Spinal cord (tissue), 10 donors: ENCODE results near the gene TAL1. TPM values are rescaled to one million over a fixed set of nuclear protein-coding genes. Genes with fewer than 3 reads are reported as not detected.

Experiments
- DNase-seq, 6 donors: peaks; one replicate each; pipeline versions ENCODE4 v3.0.0 to v3.0.0-alpha.2; 2013 to 2015; ENCODE audit warnings: low spot score in 6 of 6, low read depth in 4 of 6
- H3K27ac ChIP-seq: one replicate; pipeline ENCODE4 v1.5.1; 2013; ENCODE audit warnings: low read depth, low read length, control low read depth
- H3K27me3 ChIP-seq: one replicate; pipeline ENCODE4 v1.6.1; 2013; ENCODE audit warnings: low read length; ENCODE audit not compliant: control insufficient read depth, insufficient read depth
- H3K36me3 ChIP-seq: one replicate; pipeline ENCODE4 v1.6.1; 2013; ENCODE audit warnings: low read length; ENCODE audit not compliant: control insufficient read depth, insufficient read depth
- H3K4me1 ChIP-seq: one replicate; pipeline ENCODE4 v1.6.1; 2013; ENCODE audit warnings: low read length; ENCODE audit not compliant: control insufficient read depth, insufficient read depth
- H3K4me3 ChIP-seq: one replicate; pipeline ENCODE4 v1.5.1; 2013; ENCODE audit warnings: low read depth, low read length, control low read depth
- H3K9me3 ChIP-seq: one replicate; pipeline ENCODE4 v1.6.1; 2013; ENCODE audit warnings: low read length; ENCODE audit not compliant: control insufficient read depth, insufficient read depth
- WGBS: methylation state at CpG from one replicate; pipeline ENCODE4 v1.1.5; 2013; ENCODE audit warnings: missing lambda C conversion rate; ENCODE audit not compliant: insufficient coverage; 5-methylcytosine and 5-hydroxymethylcytosine counted together
- polyA plus RNA-seq, 2 donors: library from polyadenylated mRNA; unstranded; fragments of 120-200 nt; gene quantifications; one replicate each; pipeline ENCODE4 v1.2.1, GENCODE V29; 2013; ENCODE audit not compliant: insufficient read length in 2 of 2
- total RNA-seq, 2 donors: library from RNA; depleted of rRNA in 1 of 2; stranded (reverse); fragments of 120-200 nt in 1 of 2; fragments of >200 nt in 1 of 2; gene quantifications; one replicate each; pipeline versions ENCODE4 v1.2.3 to v1.2.4, GENCODE V29; 2013 to 2014
- donor health status: healthy.

Gene TAL1
- total and polyA plus RNA-seq, 4 donors, result 5.6 to 8.7 (median 7.2) TPM

GRCh38 chr1:47178020-47178419, 54.0 kb downstream of the TAL1 start:
- Histone ChIP-seq H3K27me3 (peaks cover 27% of the 10 kb centered on the region), H3K27ac (no peak overlapping the region), H3K4me1 (peaks cover 23% of the 10 kb centered on the region), H3K4me3 (no peak overlapping the region), H3K9me3 (no peaks in the 10 kb centered on the region), H3K36me3 (no peaks in the 10 kb centered on the region)
- 67% methylated on average over 1 of the region's 6 CpGs for WGBS
- no peak for DNase-seq

GRCh38 chr1:47175227-47175934, 56.6 kb downstream of the TAL1 start:
- H3K9me3 ChIP-seq, result no peaks in the 10 kb centered on the region
- peak in 4 of 6 donors; percentile 48 to 92 (median 73) for DNase-seq
- H3K4me1 ChIP-seq, result peaks cover 17% of the 10 kb centered on the region
- no peak overlapping the region for H3K27ac ChIP-seq
- H3K27me3 ChIP-seq, result peaks cover 14% of the 10 kb centered on the region
- H3K4me3 ChIP-seq, result no peak overlapping the region
- WGBS, result 25% methylated on average over 9 of the region's 11 CpGs
- no peaks in the 10 kb centered on the region for H3K36me3 ChIP-seq

GRCh38 chr1:47174656-47175020, 57.4 kb downstream of the TAL1 start:
- peaks cover 12% of the 10 kb centered on the region for H3K4me1 ChIP-seq
- no peak for DNase-seq
- no peak overlapping the region for H3K27ac ChIP-seq
- H3K27me3 ChIP-seq, result peaks cover 10% of the 10 kb centered on the region
- H3K4me3 ChIP-seq, result no peak overlapping the region
- H3K36me3 ChIP-seq, result no peaks in the 10 kb centered on the region
- H3K9me3 ChIP-seq, result no peaks in the 10 kb centered on the region

GRCh38 chr1:47172782-47173181, 59.2 kb downstream of the TAL1 start:
- no peak for DNase-seq
- peaks cover 6% of the 10 kb centered on the region for H3K27me3 ChIP-seq
- H3K4me1 ChIP-seq, result no peaks in the 10 kb centered on the region
- no peak overlapping the region for H3K27ac ChIP-seq
- WGBS, result 89% methylated on average over 5 of the region's 5 CpGs
- no peaks in the 10 kb centered on the region for H3K36me3 ChIP-seq
- H3K9me3 ChIP-seq, result no peaks in the 10 kb centered on the region
- H3K4me3 ChIP-seq, result no peak overlapping the region

Other genes starting within 250 kb of the TAL1 start
- gene CYP4X1, start 208.6 kb downstream of the TAL1 start, total RNA-seq, result 10 to 100 TPM; 26.2 to 33.3 TPM
- 10 to 100 TPM; 20.0 to 21.7 TPM for gene CYP4X1, start 208.6 kb downstream of the TAL1 start, polyA plus RNA-seq
- gene CYP4Z1, start 165.0 kb downstream of the TAL1 start, total RNA-seq, result 1 to 10 TPM; 1.1 to 2.5 TPM
- gene CYP4Z1, start 165.0 kb downstream of the TAL1 start, polyA plus RNA-seq, result 1 to 10 TPM; 1.3 to 2.5 TPM
- gene CYP4A22, start 94.8 kb downstream of the TAL1 start, total RNA-seq, result under 1 TPM in 1 of 2 donors, not detected in 1; 0.22 TPM
- 1 to 10 TPM in 1 of 2 donors, under 1 TPM in 1; 0.55 to 1.0 TPM for gene CYP4A22, start 94.8 kb downstream of the TAL1 start, polyA plus RNA-seq
- gene PDZK1IP1, start 42.2 kb downstream of the TAL1 start, total RNA-seq, result under 1 TPM in 1 of 2 donors, not detected in 1; 0.30 TPM
- under 1 TPM in 1 of 2 donors, not detected in 1; 0.35 TPM for gene PDZK1IP1, start 42.2 kb downstream of the TAL1 start, polyA plus RNA-seq
- gene STIL, start 81.9 kb upstream of the TAL1 start, total RNA-seq, result 10 to 100 TPM in 1 of 2 donors, 1 to 10 TPM in 1; 6.6 to 10.7 TPM
- 1 to 10 TPM; 4.4 to 4.6 TPM for gene STIL, start 81.9 kb upstream of the TAL1 start, polyA plus RNA-seq
- gene CMPK1, start 101.6 kb upstream of the TAL1 start, total RNA-seq, result 10 to 100 TPM; 70.3 to 96.2 TPM
- gene CMPK1, start 101.6 kb upstream of the TAL1 start, polyA plus RNA-seq, result 10 to 100 TPM; 65.5 to 88.8 TPM
- under 1 TPM in 1 of 2 donors, not detected in 1; 0.11 TPM for gene FOXE3, start 184.1 kb upstream of the TAL1 start, total RNA-seq
- gene FOXE3, start 184.1 kb upstream of the TAL1 start, polyA plus RNA-seq, result under 1 TPM in 1 of 2 donors, not detected in 1; 0.08 TPM
- gene FOXD2, start 205.8 kb upstream of the TAL1 start, total RNA-seq, result 10 to 100 TPM in 1 of 2 donors, 1 to 10 TPM in 1; 2.6 to 14.3 TPM
- 1 to 10 TPM in 1 of 2 donors, under 1 TPM in 1; 0.36 to 4.1 TPM for gene FOXD2, start 205.8 kb upstream of the TAL1 start, polyA plus RNA-seq